ENCODE data around the gene KDR. TPM values are rescaled to one million over a fixed set of nuclear protein-coding genes. Genes with fewer than 3 reads are reported as not detected.

Gene KDR
- total RNA-seq: 0.33 and 16.1 TPM in 2 replicates

GRCh38 chr4:55125087-55125721 is at the start of gene KDR:
TSS of gene KDR (minus strand) at chr4:55125595. CDS start at chr4:55125293, 302 bp downstream.

Small RNA genes within 50 kb of the gene (small RNA-seq; reads per million reads assigned to genes)
- gene RN7SL424P (not detected), gene RNU6-410P (not detected)

Other genes starting within 250 kb of the KDR start
- gene SRD5A3, start 220.6 kb upstream of the KDR start, total RNA-seq: 8.7 and 13.3 TPM in 2 replicates